Measurements from ENCODE around the gene GRAP2. TPM values are rescaled to one million over a fixed set of nuclear protein-coding genes. Genes with fewer than 3 reads are reported as not detected.
"Not testable (repeated sequence)": the region's sequence is repeated elsewhere in the genome, so short reads cannot be mapped to it uniquely, and the experiment has no call there.

Gene GRAP2
- total RNA-seq, 4 donors from 2014 or later = 0.76 to 11.1 (median 1.1) TPM

GRCh38 chr22:39947220-39948216, 46.6 kb downstream of the GRAP2 start:
- intact Hi-C loops (cut with DNase I) = no loop called here
- Histone ChIP-seq H3K27ac (peak overlapping the region in 1 of 4 donors; percentile 14), H3K27me3 (peaks cover 0 to 4% (median 0%) of the 10 kb centered on the region in 4 donors), H3K9me3 (no peaks in the 10 kb centered on the region), H3K4me1 (peaks cover 0 to 8% (median 0%) of the 10 kb centered on the region in 3 donors), H3K4me3 (no peak overlapping the region), H3K36me3 (no peaks in the 10 kb centered on the region)
- no peak for TF ChIP-seq CTCF (IDR thresholded peaks at IDR 0.05)
- 74 to 86% methylated on average over 3 to 5 of the region's 8 CpGs for WGBS, 2 donors
- DNase-seq = no peak

GRCh38 chr22:39949964-39950737, 49.3 kb downstream of the GRAP2 start:
- TF ChIP-seq CTCF (IDR thresholded peaks at IDR 0.05) (no peak), POLR2A (IDR thresholded peaks at IDR 0.05) (no peak)
- Histone ChIP-seq H3K27me3 (peaks cover 0 to 4% (median 0%) of the 10 kb centered on the region in 4 donors), H3K4me3 (no peak overlapping the region), H3K4me1 (peaks cover 0 to 24% (median 7%) of the 10 kb centered on the region in 3 donors), H3K27ac (no peak overlapping the region), H3K36me3 (no peaks in the 10 kb centered on the region), H3K9me3 (no peaks in the 10 kb centered on the region)
- WGBS, 2 donors = 76 to 81% methylated on average over 8 of the region's 8 CpGs
- intact Hi-C loops (cut with DNase I) = no loop called here
- no peak for DNase-seq

DNA sequence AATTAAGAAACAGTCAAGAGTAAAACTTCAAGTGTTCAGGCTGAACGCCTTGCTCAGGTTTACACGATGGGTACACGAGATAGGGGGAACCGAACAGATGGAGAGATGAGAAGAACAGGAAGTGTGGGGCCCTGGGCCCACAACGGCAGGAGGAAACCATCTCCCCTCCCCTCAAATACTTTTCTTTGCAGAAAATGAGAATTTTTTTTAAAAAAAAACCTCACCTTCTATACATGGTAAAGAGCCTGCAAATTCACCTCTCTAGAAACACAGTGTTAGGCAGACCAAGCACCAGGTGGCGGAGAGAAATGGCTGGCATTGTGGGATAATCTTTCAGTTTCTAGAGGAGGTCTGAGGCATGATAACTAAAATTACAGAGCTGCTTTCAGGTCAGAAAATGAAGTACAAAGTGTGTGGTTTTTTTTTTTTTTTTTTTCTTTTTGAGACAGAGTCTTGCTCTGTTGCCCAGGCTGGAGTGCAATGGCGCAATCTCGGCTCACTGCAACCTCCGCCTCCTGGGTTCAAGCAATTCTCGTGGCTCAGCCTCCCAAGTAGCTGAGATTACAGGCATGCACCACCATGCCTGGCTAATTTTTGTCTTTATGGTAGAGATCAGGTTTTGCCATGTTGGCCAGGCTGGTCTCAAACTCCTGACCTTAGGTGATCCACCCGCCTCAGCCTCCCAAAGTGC, 50.9 kb downstream of the GRAP2 start:
- intact Hi-C loops (cut with DNase I); H3K36me3 ChIP-seq; H3K9me3 ChIP-seq; H3K27ac ChIP-seq; DNase-seq; H3K27me3 ChIP-seq; H3K4me3 ChIP-seq: not testable (repeated sequence)
- H3K4me1 ChIP-seq = peaks cover 0 to 20% (median 7%) of the 10 kb centered on the region in 3 donors
- WGBS, 2 donors = 74 to 79% methylated on average over 11 of the region's 11 CpGs

DNA sequence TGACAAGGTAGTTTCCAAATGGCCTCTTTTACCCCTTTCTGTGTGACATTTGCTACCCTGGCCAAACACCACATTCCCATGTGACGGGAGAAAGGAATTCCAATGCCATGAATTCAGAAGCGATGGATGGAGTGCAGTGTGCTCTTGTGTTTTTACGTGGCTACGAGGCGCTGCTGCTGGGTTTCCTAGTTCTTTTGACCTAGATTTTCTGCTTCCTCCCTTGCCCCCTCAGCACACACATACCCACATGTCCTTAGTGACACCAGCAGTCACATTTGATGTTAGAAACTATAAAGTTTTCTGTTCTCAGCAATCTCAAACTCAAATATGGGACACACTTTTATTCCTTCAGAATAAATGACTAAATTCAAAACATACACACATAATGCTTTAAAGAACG, 51.5 kb downstream of the GRAP2 start:
- intact Hi-C loops (cut with DNase I) = no loop called here
- DNase-seq = no peak
- 87 to 94% methylated on average over 6 of the region's 6 CpGs for WGBS, 2 donors
- H3K27me3 ChIP-seq = peaks cover 0 to 8% (median 0%) of the 10 kb centered on the region in 4 donors
- TF ChIP-seq CTCF (IDR thresholded peaks at IDR 0.05) = no peak
- no peak for TF ChIP-seq POLR2A (IDR thresholded peaks at IDR 0.05)
- no peaks in the 10 kb centered on the region for H3K9me3 ChIP-seq
- no peaks in the 10 kb centered on the region for H3K36me3 ChIP-seq
- H3K4me3 ChIP-seq = no peak overlapping the region
- no peak overlapping the region for H3K27ac ChIP-seq
- H3K4me1 ChIP-seq = peaks cover 0 to 16% (median 7%) of the 10 kb centered on the region in 3 donors

- Histone ChIP-seq H3K4me1 (peaks cover 0 to 16% (median 7%) of the 10 kb centered on the region in 3 donors), H3K27ac (no peak overlapping the region), H3K27me3 (peaks cover 0 to 15% (median 0%) of the 10 kb centered on the region in 4 donors), H3K36me3 (no peaks in the 10 kb centered on the region), H3K9me3 (no peaks in the 10 kb centered on the region), H3K4me3 (no peak overlapping the region)
- whole genome bisulfite sequencing, 2 donors = 92 to 94% methylated on average over 2 of the region's 2 CpGs
- DNase-seq = no peak
- intact Hi-C loops (cut with DNase I) = no loop called here
- no peak for TF ChIP-seq POLR2A (IDR thresholded peaks at IDR 0.05)
- no peak for TF ChIP-seq CTCF (IDR thresholded peaks at IDR 0.05)
Measured at GRCh38 chr22:39953101-39953500, 52.2 kb downstream of the GRAP2 start.
